ENCODE data around the gene JPH4. TPM values are rescaled to one million over a fixed set of nuclear protein-coding genes. Genes with fewer than 3 reads are reported as not detected.
"Not testable (repeated sequence)": the region's sequence is repeated elsewhere in the genome, so short reads cannot be mapped to it uniquely, and the experiment has no call there.

Gene JPH4
- total and polyA plus RNA-seq, 2 donors (not counting 1 experiment from before 2014, with no cell fraction given), result not detected

- no peaks in the 10 kb centered on the region for H4K20me1 ChIP-seq (ENCODE audit: control insufficient read depth, insufficient read depth, low read length, poor library complexity, severe bottlenecking)
- H3K27me3 ChIP-seq (replicated peaks in 1 of 4; ENCODE audit: control extremely low read depth in 1 of 4, control insufficient read depth in 3 of 4, insufficient read depth in 4 of 4, low read length in 3 of 4), result no peaks in the 10 kb centered on the region
- no peak overlapping the region for H3K4me3 ChIP-seq (ENCODE audit: control extremely low read depth in 1 of 5, extremely low read depth in 1 of 5, insufficient read depth in 1 of 5, low read depth in 2 of 5, low read length in 4 of 5)
- H3K4me2 ChIP-seq (replicated peaks; ENCODE audit: low read depth, low read length, poor library complexity, severe bottlenecking), result no peak overlapping the region
- no peaks in the 10 kb centered on the region for H3K36me3 ChIP-seq (replicated peaks in 1 of 2; ENCODE audit: control extremely low read depth in 1 of 2, control insufficient read depth in 1 of 2, extremely low read depth in 1 of 2, insufficient read depth in 2 of 2, low read length in 1 of 2)
- ChIA-PET POLR2A (no interaction called here), CTCF (interaction anchor here (3.4 kb wide), 1 partner anchor 21 kb away, joined by 15 read pairs; no protein-coding TSS in a partner anchor)
- Mint-ChIP-seq H3K27ac (no peak overlapping the region), H3K9me3 (ENCODE audit: insufficient read depth) (no peaks in the 10 kb centered on the region), H3K4me1 (no peaks in the 10 kb centered on the region), H3K27me3 (peaks cover 21% of the 10 kb centered on the region), H3K4me3 (no peak overlapping the region)
- no CpG with 5 or more reads among the region's 2 CpGs for WGBS (ENCODE audit: insufficient coverage)
- H3K9ac ChIP-seq (ENCODE audit: low read length), result no peak overlapping the region
- TF ChIP-seq EZH2 (IDR thresholded peaks at IDR 0.05; ENCODE audit: borderline replicate concordance, insufficient read depth, low read depth, low read length, poor library complexity, severe bottlenecking), result no peak
- TF ChIP-seq, protein P1, sequence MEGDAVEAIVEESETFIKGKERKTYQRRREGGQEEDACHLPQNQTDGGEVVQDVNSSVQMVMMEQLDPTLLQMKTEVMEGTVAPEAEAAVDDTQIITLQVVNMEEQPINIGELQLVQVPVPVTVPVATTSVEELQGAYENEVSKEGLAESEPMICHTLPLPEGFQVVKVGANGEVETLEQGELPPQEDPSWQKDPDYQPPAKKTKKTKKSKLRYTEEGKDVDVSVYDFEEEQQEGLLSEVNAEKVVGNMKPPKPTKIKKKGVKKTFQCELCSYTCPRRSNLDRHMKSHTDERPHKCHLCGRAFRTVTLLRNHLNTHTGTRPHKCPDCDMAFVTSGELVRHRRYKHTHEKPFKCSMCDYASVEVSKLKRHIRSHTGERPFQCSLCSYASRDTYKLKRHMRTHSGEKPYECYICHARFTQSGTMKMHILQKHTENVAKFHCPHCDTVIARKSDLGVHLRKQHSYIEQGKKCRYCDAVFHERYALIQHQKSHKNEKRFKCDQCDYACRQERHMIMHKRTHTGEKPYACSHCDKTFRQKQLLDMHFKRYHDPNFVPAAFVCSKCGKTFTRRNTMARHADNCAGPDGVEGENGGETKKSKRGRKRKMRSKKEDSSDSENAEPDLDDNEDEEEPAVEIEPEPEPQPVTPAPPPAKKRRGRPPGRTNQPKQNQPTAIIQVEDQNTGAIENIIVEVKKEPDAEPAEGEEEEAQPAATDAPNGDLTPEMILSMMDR (IDR thresholded peaks at IDR 0.05), result no peak
- no peak overlapping the region for H3K27ac ChIP-seq (ENCODE audit: low read length in 2 of 2)
- peaks cover 0 to 5% (median 0%) of the 10 kb centered on the region in 3 donors for H3K9me3 ChIP-seq (ENCODE audit: control extremely low read depth in 1 of 3, control insufficient read depth in 2 of 3, insufficient read depth in 1 of 3, low read length in 2 of 3)
- H2AFZ ChIP-seq (ENCODE audit: insufficient read depth, low read depth, low read length, poor library complexity, severe bottlenecking), result no peak overlapping the region
- H3K79me2 ChIP-seq (ENCODE audit: control insufficient read depth, insufficient read depth, low read length), result no peaks in the 10 kb centered on the region
- no peak for DNase-seq
- peaks cover 0 to 3% of the 10 kb centered on the region in 2 donors for H3K4me1 ChIP-seq (ENCODE audit: control insufficient read depth in 2 of 2, insufficient read depth in 2 of 2, low read length in 2 of 2)
- ATAC-seq (ENCODE audit: low read depth), result no peak
- intact Hi-C loops (cut with micrococcal nuclease), result no loop called here
These were observed 31.7 kb upstream of the JPH4 start for GRCh38 chr14:23610090-23610814.

- H3K4me1 Mint-ChIP-seq; ATAC-seq (ENCODE audit: low read depth); intact Hi-C loops (cut with micrococcal nuclease); H3K4me1 ChIP-seq (ENCODE audit: control insufficient read depth in 2 of 2, insufficient read depth in 2 of 2, low read length in 2 of 2); H3K27ac Mint-ChIP-seq; H4K20me1 ChIP-seq (ENCODE audit: control insufficient read depth, insufficient read depth, low read length, poor library complexity, severe bottlenecking); H3K36me3 ChIP-seq (replicated peaks in 1 of 2; ENCODE audit: control extremely low read depth in 1 of 2, control insufficient read depth in 1 of 2, extremely low read depth in 1 of 2, insufficient read depth in 2 of 2, low read length in 1 of 2); H3K9me3 Mint-ChIP-seq (ENCODE audit: insufficient read depth); H3K9me3 ChIP-seq (ENCODE audit: control extremely low read depth in 1 of 3, control insufficient read depth in 2 of 3, insufficient read depth in 1 of 3, low read length in 2 of 3); H3K4me3 Mint-ChIP-seq; H3K27me3 ChIP-seq (replicated peaks in 1 of 4; ENCODE audit: control extremely low read depth in 1 of 4, control insufficient read depth in 3 of 4, insufficient read depth in 4 of 4, low read length in 3 of 4); H3K27ac ChIP-seq (ENCODE audit: low read length in 2 of 2); H3K4me2 ChIP-seq (replicated peaks; ENCODE audit: low read depth, low read length, poor library complexity, severe bottlenecking); POLR2A ChIA-PET; H3K79me2 ChIP-seq (ENCODE audit: control insufficient read depth, insufficient read depth, low read length); DNase-seq; H3K4me3 ChIP-seq (ENCODE audit: control extremely low read depth in 1 of 5, extremely low read depth in 1 of 5, insufficient read depth in 1 of 5, low read depth in 2 of 5, low read length in 4 of 5); H3K9ac ChIP-seq (ENCODE audit: low read length); H2AFZ ChIP-seq (ENCODE audit: insufficient read depth, low read depth, low read length, poor library complexity, severe bottlenecking): not testable (repeated sequence)
- CTCF ChIA-PET, result interaction anchor here (3.4 kb wide), 1 partner anchor 22 kb away, joined by 15 read pairs; no protein-coding TSS in a partner anchor
- 70% methylated on average over 4 of the region's 7 CpGs for WGBS (ENCODE audit: insufficient coverage)
- peaks cover 19% of the 10 kb centered on the region for H3K27me3 Mint-ChIP-seq
These were observed 31.0 kb upstream of the JPH4 start for GRCh38 chr14:23609411-23610089.
